ENCODE data around the gene AFF3. TPM values are rescaled to one million over a fixed set of nuclear protein-coding genes. Genes with fewer than 3 reads are reported as not detected.

Gene AFF3
- total and polyA plus RNA-seq, 10 of the 15 experiments (the other 5 are each of a cell fraction or from before 2014, with no cell fraction given): 0.26 to 5.5 (median 3.0) TPM

DNA sequence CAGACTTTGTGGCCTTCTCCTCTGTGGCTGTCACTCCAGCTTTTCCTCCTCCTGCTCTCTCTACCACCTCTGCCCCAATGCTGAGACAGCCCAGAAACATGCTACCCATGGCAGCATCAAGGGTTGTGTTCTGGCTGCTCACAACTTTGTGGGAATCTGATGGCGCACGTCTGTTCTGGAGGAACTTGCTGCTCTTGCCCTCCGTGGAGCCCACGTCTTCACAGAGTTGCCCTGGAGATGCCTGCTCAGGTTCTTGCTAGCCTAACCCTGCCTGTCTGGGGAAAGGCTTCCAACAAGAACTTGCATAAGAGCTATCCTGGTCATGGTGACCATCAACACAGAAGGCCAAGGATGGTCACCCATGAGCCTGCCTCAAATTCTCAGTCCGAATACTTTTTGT lies 237.4 kb downstream of the AFF3 start (continued):
- TF ChIP-seq, protein P1, sequence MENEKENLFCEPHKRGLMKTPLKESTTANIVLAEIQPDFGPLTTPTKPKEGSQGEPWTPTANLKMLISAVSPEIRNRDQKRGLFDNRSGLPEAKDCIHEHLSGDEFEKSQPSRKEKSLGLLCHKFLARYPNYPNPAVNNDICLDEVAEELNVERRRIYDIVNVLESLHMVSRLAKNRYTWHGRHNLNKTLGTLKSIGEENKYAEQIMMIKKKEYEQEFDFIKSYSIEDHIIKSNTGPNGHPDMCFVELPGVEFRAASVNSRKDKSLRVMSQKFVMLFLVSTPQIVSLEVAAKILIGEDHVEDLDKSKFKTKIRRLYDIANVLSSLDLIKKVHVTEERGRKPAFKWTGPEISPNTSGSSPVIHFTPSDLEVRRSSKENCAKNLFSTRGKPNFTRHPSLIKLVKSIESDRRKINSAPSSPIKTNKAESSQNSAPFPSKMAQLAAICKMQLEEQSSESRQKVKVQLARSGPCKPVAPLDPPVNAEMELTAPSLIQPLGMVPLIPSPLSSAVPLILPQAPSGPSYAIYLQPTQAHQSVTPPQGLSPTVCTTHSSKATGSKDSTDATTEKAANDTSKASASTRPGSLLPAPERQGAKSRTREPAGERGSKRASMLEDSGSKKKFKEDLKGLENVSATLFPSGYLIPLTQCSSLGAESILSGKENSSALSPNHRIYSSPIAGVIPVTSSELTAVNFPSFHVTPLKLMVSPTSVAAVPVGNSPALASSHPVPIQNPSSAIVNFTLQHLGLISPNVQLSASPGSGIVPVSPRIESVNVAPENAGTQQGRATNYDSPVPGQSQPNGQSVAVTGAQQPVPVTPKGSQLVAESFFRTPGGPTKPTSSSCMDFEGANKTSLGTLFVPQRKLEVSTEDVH (IDR thresholded peaks at IDR 0.05; ENCODE audit: low read depth, partially characterized antibody): no peak
- no peak for TF ChIP-seq HDAC2 (IDR thresholded peaks at IDR 0.05)
- no peak for TF ChIP-seq KLF5 (IDR thresholded peaks at IDR 0.05; ENCODE audit: partially characterized antibody)
- TF ChIP-seq, protein P2, sequence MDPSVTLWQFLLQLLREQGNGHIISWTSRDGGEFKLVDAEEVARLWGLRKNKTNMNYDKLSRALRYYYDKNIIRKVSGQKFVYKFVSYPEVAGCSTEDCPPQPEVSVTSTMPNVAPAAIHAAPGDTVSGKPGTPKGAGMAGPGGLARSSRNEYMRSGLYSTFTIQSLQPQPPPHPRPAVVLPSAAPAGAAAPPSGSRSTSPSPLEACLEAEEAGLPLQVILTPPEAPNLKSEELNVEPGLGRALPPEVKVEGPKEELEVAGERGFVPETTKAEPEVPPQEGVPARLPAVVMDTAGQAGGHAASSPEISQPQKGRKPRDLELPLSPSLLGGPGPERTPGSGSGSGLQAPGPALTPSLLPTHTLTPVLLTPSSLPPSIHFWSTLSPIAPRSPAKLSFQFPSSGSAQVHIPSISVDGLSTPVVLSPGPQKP (IDR thresholded peaks at IDR 0.05; ENCODE audit: low read depth, low read length): no peak
- TF ChIP-seq CBX5 (IDR thresholded peaks at IDR 0.05; ENCODE audit: low read depth): no peak
- TF ChIP-seq EGR1 (IDR thresholded peaks at IDR 0.05; ENCODE audit: borderline replicate concordance in 1 of 2, low read depth in 2 of 2, low read length in 2 of 2): no peak
- TF ChIP-seq, protein P3, sequence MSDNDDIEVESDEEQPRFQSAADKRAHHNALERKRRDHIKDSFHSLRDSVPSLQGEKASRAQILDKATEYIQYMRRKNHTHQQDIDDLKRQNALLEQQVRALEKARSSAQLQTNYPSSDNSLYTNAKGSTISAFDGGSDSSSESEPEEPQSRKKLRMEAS (IDR thresholded peaks at IDR 0.05; ENCODE audit: low read depth, low read length): no peak

DNA sequence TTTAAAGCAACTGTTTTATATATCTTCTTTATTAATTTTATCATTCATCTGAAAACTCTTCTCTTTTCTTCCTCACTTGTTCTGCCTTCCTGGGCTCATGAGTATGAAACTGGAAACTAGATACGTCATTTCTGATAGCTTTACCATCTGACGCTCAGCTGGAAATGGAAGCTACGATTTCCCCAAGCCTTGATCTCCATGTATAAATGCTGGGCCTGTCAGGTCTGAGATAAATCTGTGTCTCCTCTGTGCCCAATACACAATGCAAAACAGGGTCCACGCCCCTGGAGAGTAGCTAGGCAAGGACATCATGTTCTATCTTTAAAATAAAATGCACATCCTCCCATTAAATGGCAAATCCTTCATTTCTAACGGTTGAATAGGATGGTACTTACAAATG lies 238.4 kb downstream of the AFF3 start:
- TF ChIP-seq, protein P4, sequence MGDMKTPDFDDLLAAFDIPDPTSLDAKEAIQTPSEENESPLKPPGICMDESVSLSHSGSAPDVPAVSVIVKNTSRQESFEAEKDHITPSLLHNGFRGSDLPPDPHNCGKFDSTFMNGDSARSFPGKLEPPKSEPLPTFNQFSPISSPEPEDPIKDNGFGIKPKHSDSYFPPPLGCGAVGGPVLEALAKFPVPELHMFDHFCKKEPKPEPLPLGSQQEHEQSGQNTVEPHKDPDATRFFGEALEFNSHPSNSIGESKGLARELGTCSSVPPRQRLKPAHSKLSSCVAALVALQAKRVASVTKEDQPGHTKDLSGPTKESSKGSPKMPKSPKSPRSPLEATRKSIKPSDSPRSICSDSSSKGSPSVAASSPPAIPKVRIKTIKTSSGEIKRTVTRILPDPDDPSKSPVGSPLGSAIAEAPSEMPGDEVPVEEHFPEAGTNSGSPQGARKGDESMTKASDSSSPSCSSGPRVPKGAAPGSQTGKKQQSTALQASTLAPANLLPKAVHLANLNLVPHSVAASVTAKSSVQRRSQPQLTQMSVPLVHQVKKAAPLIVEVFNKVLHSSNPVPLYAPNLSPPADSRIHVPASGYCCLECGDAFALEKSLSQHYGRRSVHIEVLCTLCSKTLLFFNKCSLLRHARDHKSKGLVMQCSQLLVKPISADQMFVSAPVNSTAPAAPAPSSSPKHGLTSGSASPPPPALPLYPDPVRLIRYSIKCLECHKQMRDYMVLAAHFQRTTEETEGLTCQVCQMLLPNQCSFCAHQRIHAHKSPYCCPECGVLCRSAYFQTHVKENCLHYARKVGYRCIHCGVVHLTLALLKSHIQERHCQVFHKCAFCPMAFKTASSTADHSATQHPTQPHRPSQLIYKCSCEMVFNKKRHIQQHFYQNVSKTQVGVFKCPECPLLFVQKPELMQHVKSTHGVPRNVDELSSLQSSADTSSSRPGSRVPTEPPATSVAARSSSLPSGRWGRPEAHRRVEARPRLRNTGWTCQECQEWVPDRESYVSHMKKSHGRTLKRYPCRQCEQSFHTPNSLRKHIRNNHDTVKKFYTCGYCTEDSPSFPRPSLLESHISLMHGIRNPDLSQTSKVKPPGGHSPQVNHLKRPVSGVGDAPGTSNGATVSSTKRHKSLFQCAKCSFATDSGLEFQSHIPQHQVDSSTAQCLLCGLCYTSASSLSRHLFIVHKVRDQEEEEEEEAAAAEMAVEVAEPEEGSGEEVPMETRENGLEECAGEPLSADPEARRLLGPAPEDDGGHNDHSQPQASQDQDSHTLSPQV (IDR thresholded peaks at IDR 0.05): no peak
- TF ChIP-seq FOXM1 (IDR thresholded peaks at IDR 0.05; ENCODE audit: low read depth, low read length) (no peak), STAT3 (IDR thresholded peaks at IDR 0.05; ENCODE audit: low read depth, low read length) (no peak), TARDBP (IDR thresholded peaks at IDR 0.05; ENCODE audit: borderline replicate concordance) (no peak)
- no peaks in the 10 kb centered on the region for H4K20me1 ChIP-seq (ENCODE audit: control insufficient read depth, insufficient read depth)
- no peak for ATAC-seq
- intact Hi-C loops (cut with micrococcal nuclease; ENCODE audit: unreplicated experiment): no loop called here
- no peak for FAIRE-seq
- no TSS peak for BruUV-seq (replicated peaks)
- DNase-seq (ENCODE audit: low read depth, low spot score): no peak
- POLR2A ChIA-PET: no interaction called here
- SMC1A ChIA-PET (ENCODE audit: uncharacterized antibody, unreplicated experiment): no interaction called here
- H2AFZ ChIP-seq (ENCODE audit: control insufficient read depth, low read depth, low read length): no peak overlapping the region
- 25% methylated on average over 5 of the region's 5 CpGs for WGBS (ENCODE audit: insufficient coverage, insufficient replicate concordance, low lambda C conversion rate, missing lambda C conversion rate)
- in situ Hi-C loops (cut with MboI): no loop called here
- H3K36me3 ChIP-seq (ENCODE audit: control insufficient read depth in 2 of 2, insufficient read depth in 2 of 2, low read length in 1 of 2): no peaks in the 10 kb centered on the region
- no peaks in the 10 kb centered on the region; a peak in 1 of 4 replicates for H3K27me3 ChIP-seq (replicated peaks in 1 of 2; ENCODE audit: control insufficient read depth in 2 of 2, insufficient read depth in 2 of 2, low read length in 1 of 2)
- H3K4me2 ChIP-seq (ENCODE audit: control insufficient read depth, insufficient read depth): no peak overlapping the region
- CTCF ChIA-PET: no interaction called here
- no peak overlapping the region for H3K27ac ChIP-seq (ENCODE audit: control insufficient read depth, insufficient read depth)
- no peak overlapping the region for H3K9ac ChIP-seq (ENCODE audit: control insufficient read depth, insufficient read depth, low read length)
- no peaks in the 10 kb centered on the region for H3K79me2 ChIP-seq (ENCODE audit: control insufficient read depth, insufficient read depth, low read length)
- H3K9me3 ChIP-seq (replicated peaks; ENCODE audit: control insufficient read depth, insufficient read depth, low read length): no peaks in the 10 kb centered on the region
- H3K4me1 ChIP-seq (ENCODE audit: control insufficient read depth, insufficient read depth, low read length): no peaks in the 10 kb centered on the region
- no peak overlapping the region for H3K4me3 ChIP-seq
- RAD21 ChIA-PET (ENCODE audit: unreplicated experiment): no interaction called here

Data from GM12878 (cell line).